ENCODE data around the gene LRFN5.

Gene LRFN5

GRCh38 chr14:41913398-41913797 lies 306.7 kb downstream of the LRFN5 start:
- Histone ChIP-seq H3K27ac (ENCODE audit: insufficient read depth in 1 of 2, low read depth in 1 of 2, low read length in 2 of 2, poor library complexity in 1 of 2, severe bottlenecking in 2 of 2) (no peak overlapping the region), H3K27me3 (replicated peaks in 2 of 5; ENCODE audit: control insufficient read depth in 4 of 5, insufficient read depth in 5 of 5, low read length in 4 of 5) (no peaks in the 10 kb centered on the region), H3K4me3 (ENCODE audit: control insufficient read depth in 1 of 7, extremely low read depth in 1 of 7, insufficient read depth in 4 of 7, low read depth in 2 of 7, low read length in 6 of 7) (no peak overlapping the region), H3K36me3 (ENCODE audit: control insufficient read depth in 4 of 4, insufficient read depth in 4 of 4, low read length in 3 of 4) (no peaks in the 10 kb centered on the region), H3K9me3 (ENCODE audit: control extremely low read depth in 1 of 5, control insufficient read depth in 4 of 5, insufficient read depth in 2 of 5, low read depth in 1 of 5, low read length in 4 of 5) (no peaks in the 10 kb centered on the region), H3K4me1 (ENCODE audit: control extremely low read depth in 1 of 4, control insufficient read depth in 4 of 4, insufficient read depth in 4 of 4, low read length in 3 of 4) (no peaks in the 10 kb centered on the region)
- ChIA-PET CTCF (no interaction called here), POLR2A (no interaction called here)
- WGBS (ENCODE audit: insufficient coverage) = no CpG with 5 or more reads among the region's 2 CpGs
- DNase-seq = no peak

GRCh38 chr14:41915732-41916131 lies 309.1 kb downstream of the LRFN5 start:
- CTCF ChIA-PET = no interaction called here
- H3K36me3 ChIP-seq (ENCODE audit: control insufficient read depth in 4 of 4, insufficient read depth in 4 of 4, low read length in 3 of 4) = no peaks in the 10 kb centered on the region
- POLR2A ChIA-PET = no interaction called here
- H3K4me1 ChIP-seq (ENCODE audit: control extremely low read depth in 1 of 4, control insufficient read depth in 4 of 4, insufficient read depth in 4 of 4, low read length in 3 of 4) = no peaks in the 10 kb centered on the region
- no peak for DNase-seq
- no peaks in the 10 kb centered on the region for H3K27me3 ChIP-seq (replicated peaks in 2 of 5; ENCODE audit: control insufficient read depth in 4 of 5, insufficient read depth in 5 of 5, low read length in 4 of 5)
- no peak overlapping the region for H3K27ac ChIP-seq (ENCODE audit: insufficient read depth in 1 of 2, low read depth in 1 of 2, low read length in 2 of 2, poor library complexity in 1 of 2, severe bottlenecking in 2 of 2)
- no peak overlapping the region for H3K4me3 ChIP-seq (ENCODE audit: control insufficient read depth in 1 of 7, extremely low read depth in 1 of 7, insufficient read depth in 4 of 7, low read depth in 2 of 7, low read length in 6 of 7)
- H3K9me3 ChIP-seq (ENCODE audit: control extremely low read depth in 1 of 5, control insufficient read depth in 4 of 5, insufficient read depth in 2 of 5, low read depth in 1 of 5, low read length in 4 of 5) = no peaks in the 10 kb centered on the region

GRCh38 chr14:41916313-41916712 lies 309.6 kb downstream of the LRFN5 start:
- Histone ChIP-seq H3K27ac (ENCODE audit: insufficient read depth in 1 of 2, low read depth in 1 of 2, low read length in 2 of 2, poor library complexity in 1 of 2, severe bottlenecking in 2 of 2) (no peak overlapping the region), H3K9me3 (ENCODE audit: control extremely low read depth in 1 of 5, control insufficient read depth in 4 of 5, insufficient read depth in 2 of 5, low read depth in 1 of 5, low read length in 4 of 5) (no peaks in the 10 kb centered on the region), H3K36me3 (ENCODE audit: control insufficient read depth in 4 of 4, insufficient read depth in 4 of 4, low read length in 3 of 4) (no peaks in the 10 kb centered on the region), H3K27me3 (replicated peaks in 2 of 5; ENCODE audit: control insufficient read depth in 4 of 5, insufficient read depth in 5 of 5, low read length in 4 of 5) (no peaks in the 10 kb centered on the region), H3K4me1 (ENCODE audit: control extremely low read depth in 1 of 4, control insufficient read depth in 4 of 4, insufficient read depth in 4 of 4, low read length in 3 of 4) (no peaks in the 10 kb centered on the region), H3K4me3 (ENCODE audit: control insufficient read depth in 1 of 7, extremely low read depth in 1 of 7, insufficient read depth in 4 of 7, low read depth in 2 of 7, low read length in 6 of 7) (no peak overlapping the region)
- no peak for DNase-seq
- ChIA-PET POLR2A (no interaction called here), CTCF (no interaction called here)

GRCh38 chr14:41925409-41925808 lies 318.7 kb downstream of the LRFN5 start:
- CTCF ChIA-PET = no interaction called here
- H3K27ac ChIP-seq (ENCODE audit: insufficient read depth in 1 of 2, low read depth in 1 of 2, low read length in 2 of 2, poor library complexity in 1 of 2, severe bottlenecking in 2 of 2) = no peak overlapping the region
- H3K4me3 ChIP-seq (ENCODE audit: control insufficient read depth in 1 of 7, extremely low read depth in 1 of 7, insufficient read depth in 4 of 7, low read depth in 2 of 7, low read length in 6 of 7) = no peak overlapping the region
- H3K27me3 ChIP-seq (replicated peaks in 2 of 5; ENCODE audit: control insufficient read depth in 4 of 5, insufficient read depth in 5 of 5, low read length in 4 of 5) = no peaks in the 10 kb centered on the region
- no peaks in the 10 kb centered on the region for H3K9me3 ChIP-seq (ENCODE audit: control extremely low read depth in 1 of 5, control insufficient read depth in 4 of 5, insufficient read depth in 2 of 5, low read depth in 1 of 5, low read length in 4 of 5)
- H3K4me1 ChIP-seq (ENCODE audit: control extremely low read depth in 1 of 4, control insufficient read depth in 4 of 4, insufficient read depth in 4 of 4, low read length in 3 of 4) = no peaks in the 10 kb centered on the region
- no peaks in the 10 kb centered on the region for H3K36me3 ChIP-seq (ENCODE audit: control insufficient read depth in 4 of 4, insufficient read depth in 4 of 4, low read length in 3 of 4)
- DNase-seq = no peak
- WGBS (ENCODE audit: insufficient coverage) = 0% methylated on average over 1 of the region's 2 CpGs
- POLR2A ChIA-PET = no interaction called here

GRCh38 chr14:41950428-41951151 lies 343.9 kb downstream of the LRFN5 start:
- no peak overlapping the region for H3K4me3 ChIP-seq (ENCODE audit: control insufficient read depth in 1 of 7, extremely low read depth in 1 of 7, insufficient read depth in 4 of 7, low read depth in 2 of 7, low read length in 6 of 7)
- no peaks in the 10 kb centered on the region for H3K27me3 ChIP-seq (replicated peaks in 2 of 5; ENCODE audit: control insufficient read depth in 4 of 5, insufficient read depth in 5 of 5, low read length in 4 of 5)
- H3K4me1 ChIP-seq (ENCODE audit: control extremely low read depth in 1 of 4, control insufficient read depth in 4 of 4, insufficient read depth in 4 of 4, low read length in 3 of 4) = no peaks in the 10 kb centered on the region
- H3K36me3 ChIP-seq (ENCODE audit: control insufficient read depth in 4 of 4, insufficient read depth in 4 of 4, low read length in 3 of 4) = no peaks in the 10 kb centered on the region
- ChIA-PET POLR2A (no interaction called here), CTCF (interaction anchor here (1.1 kb wide), 1 partner anchor 10 kb away, joined by 3 read pairs; no protein-coding TSS in a partner anchor)
- no peak for DNase-seq
- H3K9me3 ChIP-seq (ENCODE audit: control extremely low read depth in 1 of 5, control insufficient read depth in 4 of 5, insufficient read depth in 2 of 5, low read depth in 1 of 5, low read length in 4 of 5) = no peaks in the 10 kb centered on the region
- no peak overlapping the region for H3K27ac ChIP-seq (ENCODE audit: insufficient read depth in 1 of 2, low read depth in 1 of 2, low read length in 2 of 2, poor library complexity in 1 of 2, severe bottlenecking in 2 of 2)
- WGBS (ENCODE audit: insufficient coverage) = 91% methylated on average over 5 of the region's 7 CpGs

Measured in common myeloid progenitor, CD34-positive (primary cell).